HEK293 (cell line): ENCODE results near the gene RPL35.

Experiments
- PRDM1 ChIP-seq: fragments of 450-650 bp; formaldehyde crosslinking; IDR thresholded peaks from 2 replicates; pipeline ENCODE4; 2016; ENCODE audit warnings: missing biosample characterization, missing genetic modification characterization
- TF ChIP-seq, protein P1 (sequence below): fragments of 450-650 bp; formaldehyde crosslinking; IDR thresholded peaks from 2 replicates; pipeline ENCODE4 v1.5.1; 2016; ENCODE audit warnings: missing biosample characterization, missing genetic modification characterization
- TF ChIP-seq, protein P2 (sequence below): fragments of 450-650 bp; IDR thresholded peaks from 2 replicates; pipeline ENCODE4 v1.5.1; 2018; ENCODE audit warnings: missing biosample characterization, missing genetic modification characterization
- TF ChIP-seq, protein P3 (sequence below): fragments of 450-650 bp; IDR thresholded peaks from 2 replicates; pipeline ENCODE4 v1.5.1; 2018; ENCODE audit warnings: missing biosample characterization, mild to moderate bottlenecking, missing genetic modification characterization

DNA sequence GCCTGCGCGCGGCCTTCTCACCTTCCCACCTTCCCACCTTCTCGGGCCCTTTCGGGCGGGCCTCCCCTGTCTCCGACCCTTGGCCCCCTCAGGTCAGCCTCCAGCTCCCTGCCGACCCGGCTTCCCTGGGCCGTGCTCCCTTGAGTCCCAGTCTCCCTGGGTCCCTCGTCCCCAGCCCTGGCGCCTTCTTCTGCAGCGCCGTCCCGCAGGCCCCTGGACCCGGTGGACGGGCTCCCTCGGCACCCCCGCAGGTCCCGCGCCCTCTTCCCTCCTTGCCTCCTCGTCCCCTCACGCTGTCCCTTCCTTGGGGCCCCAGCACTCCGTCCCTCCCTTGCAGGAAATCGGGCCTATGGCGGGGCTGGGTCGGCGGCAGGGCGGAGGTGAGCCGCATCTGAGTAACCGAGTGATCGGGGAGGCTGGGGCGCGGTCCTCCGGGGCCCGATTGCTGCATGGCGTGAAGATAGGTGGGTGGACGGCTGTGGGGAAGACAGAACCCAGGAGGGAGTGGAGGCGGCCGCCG lies 7.8 kb upstream of the RPL35 start:
- TF ChIP-seq, protein P1, sequence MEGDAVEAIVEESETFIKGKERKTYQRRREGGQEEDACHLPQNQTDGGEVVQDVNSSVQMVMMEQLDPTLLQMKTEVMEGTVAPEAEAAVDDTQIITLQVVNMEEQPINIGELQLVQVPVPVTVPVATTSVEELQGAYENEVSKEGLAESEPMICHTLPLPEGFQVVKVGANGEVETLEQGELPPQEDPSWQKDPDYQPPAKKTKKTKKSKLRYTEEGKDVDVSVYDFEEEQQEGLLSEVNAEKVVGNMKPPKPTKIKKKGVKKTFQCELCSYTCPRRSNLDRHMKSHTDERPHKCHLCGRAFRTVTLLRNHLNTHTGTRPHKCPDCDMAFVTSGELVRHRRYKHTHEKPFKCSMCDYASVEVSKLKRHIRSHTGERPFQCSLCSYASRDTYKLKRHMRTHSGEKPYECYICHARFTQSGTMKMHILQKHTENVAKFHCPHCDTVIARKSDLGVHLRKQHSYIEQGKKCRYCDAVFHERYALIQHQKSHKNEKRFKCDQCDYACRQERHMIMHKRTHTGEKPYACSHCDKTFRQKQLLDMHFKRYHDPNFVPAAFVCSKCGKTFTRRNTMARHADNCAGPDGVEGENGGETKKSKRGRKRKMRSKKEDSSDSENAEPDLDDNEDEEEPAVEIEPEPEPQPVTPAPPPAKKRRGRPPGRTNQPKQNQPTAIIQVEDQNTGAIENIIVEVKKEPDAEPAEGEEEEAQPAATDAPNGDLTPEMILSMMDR: no peak
- no peak for TF ChIP-seq PRDM1 (tag by site-specific recombination)
- TF ChIP-seq, protein P2, sequence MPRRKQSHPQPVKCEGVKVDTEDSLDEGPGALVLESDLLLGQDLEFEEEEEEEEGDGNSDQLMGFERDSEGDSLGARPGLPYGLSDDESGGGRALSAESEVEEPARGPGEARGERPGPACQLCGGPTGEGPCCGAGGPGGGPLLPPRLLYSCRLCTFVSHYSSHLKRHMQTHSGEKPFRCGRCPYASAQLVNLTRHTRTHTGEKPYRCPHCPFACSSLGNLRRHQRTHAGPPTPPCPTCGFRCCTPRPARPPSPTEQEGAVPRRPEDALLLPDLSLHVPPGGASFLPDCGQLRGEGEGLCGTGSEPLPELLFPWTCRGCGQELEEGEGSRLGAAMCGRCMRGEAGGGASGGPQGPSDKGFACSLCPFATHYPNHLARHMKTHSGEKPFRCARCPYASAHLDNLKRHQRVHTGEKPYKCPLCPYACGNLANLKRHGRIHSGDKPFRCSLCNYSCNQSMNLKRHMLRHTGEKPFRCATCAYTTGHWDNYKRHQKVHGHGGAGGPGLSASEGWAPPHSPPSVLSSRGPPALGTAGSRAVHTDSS (tag by site-specific recombination): no peak
- TF ChIP-seq, protein P3, sequence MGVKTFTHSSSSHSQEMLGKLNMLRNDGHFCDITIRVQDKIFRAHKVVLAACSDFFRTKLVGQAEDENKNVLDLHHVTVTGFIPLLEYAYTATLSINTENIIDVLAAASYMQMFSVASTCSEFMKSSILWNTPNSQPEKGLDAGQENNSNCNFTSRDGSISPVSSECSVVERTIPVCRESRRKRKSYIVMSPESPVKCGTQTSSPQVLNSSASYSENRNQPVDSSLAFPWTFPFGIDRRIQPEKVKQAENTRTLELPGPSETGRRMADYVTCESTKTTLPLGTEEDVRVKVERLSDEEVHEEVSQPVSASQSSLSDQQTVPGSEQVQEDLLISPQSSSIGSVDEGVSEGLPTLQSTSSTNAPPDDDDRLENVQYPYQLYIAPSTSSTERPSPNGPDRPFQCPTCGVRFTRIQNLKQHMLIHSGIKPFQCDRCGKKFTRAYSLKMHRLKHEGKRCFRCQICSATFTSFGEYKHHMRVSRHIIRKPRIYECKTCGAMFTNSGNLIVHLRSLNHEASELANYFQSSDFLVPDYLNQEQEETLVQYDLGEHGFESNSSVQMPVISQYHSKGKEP (tag by site-specific recombination): no peak
